Activated naive CD4-positive, alpha-beta T cell treated with anti-CD3 and anti-CD28 coated beads, Interleukin-2, amount 50 U/mL, for 72 hours (primary cell): Measurements from ENCODE around the gene KLHDC7A. TPM values are rescaled to one million over a fixed set of nuclear protein-coding genes. Genes with fewer than 3 reads are reported as not detected.

Source experiments
- ATAC-seq, 2 donors: fragments of 150-1000 bp; cut with Tn5 transposase; 2 replicates each; pipeline ENCODE4 v1.10.0; 2021; ENCODE audit warnings: mild to moderate bottlenecking in 2 of 2, moderate library complexity in 2 of 2
- DNase-seq, 2 donors: peaks; one replicate each; pipeline ENCODE4 v3.0.0; 2021 to 2022; ENCODE audit warnings: low spot score in 2 of 2
- H3K27ac Mint-ChIP-seq, 2 donors: one replicate each; pipeline ENCODE4 v1.8.0; 2022; ENCODE audit warnings: mild to moderate bottlenecking in 2 of 2, mixed read lengths in 2 of 2
- H3K36me3 Mint-ChIP-seq, 2 donors: one replicate each; pipeline ENCODE4 v1.8.0; 2022; ENCODE audit warnings: mixed read lengths in 2 of 2
- H3K9me3 Mint-ChIP-seq, 2 donors: one replicate each; pipeline ENCODE4 v1.8.0; 2022; ENCODE audit warnings: mixed read lengths in 2 of 2
- total RNA-seq, 2 donors: library from RNA; stranded (reverse); gene quantifications; one replicate each; pipeline ENCODE4 v1.2.3, GENCODE V29; 2022

The KLHDC7A gene
- total RNA-seq, 2 donors from 2014 or later: not detected

DNA sequence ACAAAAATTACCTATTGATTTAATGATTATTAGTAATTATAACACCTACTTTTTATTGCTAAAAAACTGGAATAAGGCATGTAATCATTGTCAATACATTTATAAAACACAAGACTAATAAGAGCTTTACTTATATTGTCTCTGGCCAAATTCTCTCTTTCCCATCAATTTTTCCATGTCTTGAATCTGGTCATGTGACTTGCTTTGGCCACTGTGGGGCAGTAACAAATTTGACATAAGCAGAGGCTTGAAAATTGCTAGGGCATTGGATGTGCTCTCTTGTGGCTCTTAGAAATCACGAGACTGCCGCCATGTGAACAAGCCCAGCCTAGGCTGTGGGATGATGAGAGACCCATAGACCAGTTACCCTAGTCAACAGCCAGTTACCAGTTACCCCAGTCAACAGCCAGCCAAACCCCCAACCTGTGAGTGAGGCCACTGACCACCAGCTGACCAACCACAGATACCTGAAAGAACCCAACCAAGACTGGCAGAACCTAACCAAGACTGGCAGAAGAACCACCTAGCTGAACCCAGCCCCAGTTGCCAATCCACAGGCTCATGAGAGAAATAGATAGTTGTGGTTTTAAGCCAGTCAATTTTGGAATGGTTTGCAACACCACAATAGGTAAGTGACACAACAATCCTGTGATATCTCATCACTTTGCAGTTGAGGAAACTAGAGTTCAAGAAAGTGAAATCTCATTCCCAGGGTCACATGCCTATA is 8.8 kb downstream of the KLHDC7A start:
- ATAC-seq: peak in 1 of 2 donors; percentile 43

DNA sequence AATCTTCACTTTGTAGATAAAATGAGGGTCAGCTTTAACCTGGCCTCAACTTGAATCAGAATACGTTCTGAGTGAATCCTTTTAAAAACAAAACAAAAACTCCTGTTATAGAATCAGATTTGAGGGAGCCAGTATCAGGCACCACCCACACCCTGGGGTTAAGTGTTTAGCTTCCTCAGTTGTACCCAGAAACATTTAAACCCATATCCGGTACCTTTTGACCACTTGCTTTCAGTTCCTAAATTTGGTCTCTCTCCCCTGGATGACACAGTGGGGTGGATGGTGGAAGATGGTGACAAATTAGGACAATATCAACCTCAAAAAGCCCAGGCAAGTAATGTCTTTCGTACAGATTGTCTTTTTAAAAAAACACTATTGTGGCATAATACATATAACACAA is 10.4 kb downstream of the KLHDC7A start:
- Mint-ChIP-seq H3K9me3 (peaks cover 0 to 4% of the 10 kb centered on the region in 2 donors), H3K36me3 (no peaks in the 10 kb centered on the region), H3K27ac (no peak overlapping the region)
- ATAC-seq (no peak), DNase-seq (no peak)

More for the DNA sequence above, 8.8 kb downstream of the KLHDC7A start:
- no peak overlapping the region for H3K27ac Mint-ChIP-seq
- DNase-seq: no peak
- peaks cover 0 to 4% of the 10 kb centered on the region in 2 donors for H3K9me3 Mint-ChIP-seq
- H3K36me3 Mint-ChIP-seq: no peaks in the 10 kb centered on the region

DNA sequence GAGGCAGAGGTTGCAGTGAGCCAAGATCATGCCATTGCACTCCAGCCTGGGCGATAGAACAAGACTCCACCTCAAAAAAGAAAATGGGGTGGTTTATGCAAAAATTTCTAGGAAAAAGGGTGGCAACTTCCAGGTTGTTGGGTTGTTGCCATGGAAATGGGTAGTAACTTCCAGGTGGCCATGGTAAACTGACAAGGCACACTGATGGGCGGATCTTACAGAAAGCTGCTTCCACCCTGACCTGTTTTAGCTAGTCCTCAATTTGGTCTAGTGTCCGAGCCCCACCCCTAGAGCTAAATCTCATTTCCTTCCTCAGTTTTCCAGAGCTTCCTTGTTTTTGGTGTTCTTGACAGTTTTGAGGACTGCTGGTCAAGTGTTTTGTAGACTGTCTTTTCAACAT is 13.6 kb downstream of the KLHDC7A start:
- DNase-seq (no peak), ATAC-seq (no peak)
- Mint-ChIP-seq H3K27ac (no peak overlapping the region), H3K36me3 (no peaks in the 10 kb centered on the region), H3K9me3 (peaks cover 0 to 4% of the 10 kb centered on the region in 2 donors)

DNA sequence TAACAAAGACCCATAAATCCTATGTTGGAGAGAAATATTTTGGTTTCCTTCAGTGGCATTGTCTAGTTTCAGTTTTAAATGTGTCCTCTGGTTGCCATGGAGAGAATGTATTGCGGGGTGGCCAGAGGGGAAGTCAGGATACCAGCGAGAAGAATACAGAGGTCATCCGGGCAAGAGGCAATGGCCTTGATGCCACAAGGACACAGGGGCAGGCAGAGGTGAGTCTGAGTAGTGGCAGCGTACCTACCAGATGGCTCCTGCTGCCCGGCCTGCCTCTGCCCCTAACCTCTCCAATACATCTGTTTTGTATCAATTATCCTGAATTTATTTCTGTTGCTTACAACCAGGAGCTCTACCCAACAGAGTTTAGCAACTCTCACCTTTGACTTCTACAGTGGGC is 14.9 kb downstream of the KLHDC7A start:
- no peak for ATAC-seq
- no peak overlapping the region for H3K27ac Mint-ChIP-seq

DNA sequence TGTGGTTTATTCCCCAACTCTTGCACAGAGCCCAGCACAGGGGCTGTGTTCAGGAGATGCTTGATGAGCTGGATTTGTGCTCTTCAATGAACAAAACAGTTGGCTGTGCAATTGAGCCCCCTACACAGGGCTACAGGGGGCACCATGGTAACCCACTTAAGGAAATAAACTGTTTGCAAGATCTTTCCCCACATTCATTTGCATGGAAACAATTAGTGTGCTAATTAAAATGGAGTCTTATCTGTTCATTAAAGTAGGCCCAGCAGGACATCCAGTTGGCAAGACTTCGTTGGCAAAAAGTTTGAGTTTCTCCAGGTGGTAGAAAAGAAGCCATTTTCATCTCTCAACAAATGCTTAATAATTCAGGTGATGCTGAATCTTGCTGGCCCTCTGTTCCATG is 15.3 kb downstream of the KLHDC7A start:
- ATAC-seq (no peak), DNase-seq (no peak)
- Mint-ChIP-seq H3K36me3 (no peaks in the 10 kb centered on the region), H3K9me3 (no peaks in the 10 kb centered on the region), H3K27ac (no peak overlapping the region)

More for the DNA sequence above, 14.9 kb downstream of the KLHDC7A start:
- Mint-ChIP-seq H3K9me3 (no peaks in the 10 kb centered on the region), H3K36me3 (no peaks in the 10 kb centered on the region)
- DNase-seq: no peak

DNA sequence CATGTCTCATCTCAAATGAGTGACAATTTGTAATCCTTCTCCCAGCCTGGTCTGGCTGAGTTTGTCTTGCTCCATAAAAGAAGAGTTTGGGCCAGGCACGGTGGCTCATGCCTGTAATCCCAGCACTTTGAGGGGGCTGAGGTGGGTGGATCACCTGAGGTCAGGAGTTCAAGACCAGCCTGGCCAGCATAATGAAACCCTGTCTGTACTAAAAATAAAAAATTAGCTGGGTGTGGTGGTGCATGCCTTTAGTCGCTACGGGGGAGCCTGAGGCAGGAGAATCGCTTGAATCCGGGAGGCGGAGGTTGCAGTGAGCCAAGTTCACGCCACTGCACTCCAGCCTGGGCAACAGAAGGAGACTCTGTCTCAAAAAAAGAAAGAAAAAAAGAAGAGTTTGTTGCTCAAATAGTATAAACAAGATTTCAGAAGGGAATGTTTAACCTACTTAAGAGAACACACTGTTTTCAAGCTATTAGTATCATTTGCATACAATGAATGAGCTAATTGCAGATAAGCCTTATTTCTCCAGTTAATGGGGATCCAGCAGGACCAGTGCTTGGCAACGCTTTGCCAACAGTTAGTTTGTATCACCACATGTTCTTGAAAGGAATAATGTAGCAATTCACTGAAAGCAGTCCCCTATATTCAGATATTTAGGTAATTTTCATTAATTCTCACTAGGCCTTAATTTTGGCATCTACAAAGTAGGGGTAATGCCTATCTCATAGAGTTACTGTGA is 15.9 kb downstream of the KLHDC7A start:
- DNase-seq (no peak), ATAC-seq (no peak)
- Mint-ChIP-seq H3K9me3 (no peaks in the 10 kb centered on the region), H3K27ac (no peak overlapping the region), H3K36me3 (no peaks in the 10 kb centered on the region)

DNA sequence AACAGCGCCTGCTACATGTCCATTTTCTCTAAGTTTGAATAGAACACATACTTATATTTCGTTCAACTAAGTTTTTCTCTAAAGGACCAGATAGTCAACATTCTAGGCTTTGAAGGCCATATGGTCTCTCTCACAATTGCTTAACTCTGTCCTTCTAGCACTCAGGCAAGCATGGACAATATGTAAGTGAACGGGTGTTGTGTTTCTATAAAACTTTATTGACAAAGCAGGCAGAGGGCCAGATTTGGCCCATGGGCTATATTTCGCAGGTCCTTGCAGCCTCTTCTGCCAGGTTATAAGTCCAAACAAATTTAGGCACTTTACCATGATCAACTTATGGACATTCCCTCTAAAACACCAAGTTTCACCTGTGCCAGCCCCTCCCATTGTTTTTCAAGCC is 21.1 kb downstream of the KLHDC7A start:
- H3K36me3 Mint-ChIP-seq: peaks cover 0 to 4% of the 10 kb centered on the region in 2 donors
- H3K9me3 Mint-ChIP-seq: peaks cover 4 to 8% of the 10 kb centered on the region in 2 donors
- ATAC-seq (no peak), DNase-seq (no peak)
- no peak overlapping the region for H3K27ac Mint-ChIP-seq

DNA sequence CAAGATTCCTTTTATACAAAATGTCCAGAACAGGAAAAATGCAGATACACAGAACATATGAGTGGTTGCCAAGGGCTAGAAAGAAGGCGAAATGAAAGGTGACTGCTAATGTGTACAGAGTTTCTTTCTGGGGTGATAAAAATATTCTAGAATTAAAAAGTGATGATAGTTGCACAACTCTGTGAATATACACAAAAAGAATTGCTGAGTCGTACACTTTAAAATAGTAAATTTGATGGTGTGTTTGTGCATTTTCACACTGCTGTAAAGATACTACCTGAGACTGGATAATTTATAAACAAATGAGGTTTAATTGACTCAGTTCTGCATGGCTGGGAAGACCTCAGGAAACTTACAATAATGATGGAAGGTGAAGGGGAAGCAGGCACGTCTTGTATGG is 23.9 kb downstream of the KLHDC7A start:
- Mint-ChIP-seq H3K9me3 (peaks cover 8 to 11% of the 10 kb centered on the region in 2 donors), H3K36me3 (peaks cover 0 to 4% of the 10 kb centered on the region in 2 donors), H3K27ac (peak overlapping the region in 1 of 2 donors; percentile 9)
- ATAC-seq (no peak), DNase-seq (no peak)

DNA sequence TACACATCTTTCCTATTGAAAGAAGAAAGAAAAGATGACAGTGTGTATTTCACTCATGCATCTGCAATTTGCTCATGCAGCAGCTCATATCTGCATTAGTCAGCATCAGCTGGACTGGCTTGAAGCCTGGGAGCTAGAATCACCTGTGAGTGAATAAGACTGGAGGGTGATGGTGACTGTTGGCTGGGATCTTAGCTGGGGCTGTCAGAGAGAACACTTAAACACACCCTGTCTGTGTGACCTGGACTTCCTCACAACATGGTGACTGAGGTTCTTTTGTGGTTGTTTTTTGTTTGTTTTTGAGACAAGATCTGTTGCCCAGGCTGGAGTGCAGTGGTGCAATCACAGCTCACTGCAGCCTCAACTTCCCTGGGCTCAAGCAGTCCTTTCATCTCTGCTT is 24.9 kb downstream of the KLHDC7A start:
- H3K9me3 Mint-ChIP-seq: peaks cover 8 to 11% of the 10 kb centered on the region in 2 donors
- no peak for DNase-seq
- no peak overlapping the region for H3K27ac Mint-ChIP-seq
- H3K36me3 Mint-ChIP-seq: peaks cover 0 to 4% of the 10 kb centered on the region in 2 donors
- no peak for ATAC-seq

DNA sequence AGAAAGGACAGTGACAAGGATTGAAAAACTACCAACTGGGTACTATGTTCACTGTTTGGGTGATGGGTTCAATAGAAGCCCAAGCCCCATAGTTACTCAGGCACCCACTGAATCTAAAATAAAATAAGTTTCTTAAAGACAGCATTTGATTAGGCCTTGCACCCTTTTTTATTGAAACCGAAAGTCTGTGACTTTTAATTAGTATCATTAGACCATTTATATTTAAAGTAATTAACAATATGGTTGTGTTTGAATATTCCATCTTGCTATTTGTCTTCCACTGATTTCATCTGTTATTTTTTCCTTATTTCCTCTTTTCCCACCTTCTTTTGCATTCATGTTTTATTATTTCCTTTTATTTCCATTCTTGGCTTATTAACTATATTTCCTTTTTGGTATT is 27.4 kb downstream of the KLHDC7A start:
- H3K27ac Mint-ChIP-seq: no peak overlapping the region
- DNase-seq (no peak), ATAC-seq (no peak)
- H3K9me3 Mint-ChIP-seq: peaks cover 11 to 14% of the 10 kb centered on the region in 2 donors
- H3K36me3 Mint-ChIP-seq: peaks cover 0 to 4% of the 10 kb centered on the region in 2 donors

DNA sequence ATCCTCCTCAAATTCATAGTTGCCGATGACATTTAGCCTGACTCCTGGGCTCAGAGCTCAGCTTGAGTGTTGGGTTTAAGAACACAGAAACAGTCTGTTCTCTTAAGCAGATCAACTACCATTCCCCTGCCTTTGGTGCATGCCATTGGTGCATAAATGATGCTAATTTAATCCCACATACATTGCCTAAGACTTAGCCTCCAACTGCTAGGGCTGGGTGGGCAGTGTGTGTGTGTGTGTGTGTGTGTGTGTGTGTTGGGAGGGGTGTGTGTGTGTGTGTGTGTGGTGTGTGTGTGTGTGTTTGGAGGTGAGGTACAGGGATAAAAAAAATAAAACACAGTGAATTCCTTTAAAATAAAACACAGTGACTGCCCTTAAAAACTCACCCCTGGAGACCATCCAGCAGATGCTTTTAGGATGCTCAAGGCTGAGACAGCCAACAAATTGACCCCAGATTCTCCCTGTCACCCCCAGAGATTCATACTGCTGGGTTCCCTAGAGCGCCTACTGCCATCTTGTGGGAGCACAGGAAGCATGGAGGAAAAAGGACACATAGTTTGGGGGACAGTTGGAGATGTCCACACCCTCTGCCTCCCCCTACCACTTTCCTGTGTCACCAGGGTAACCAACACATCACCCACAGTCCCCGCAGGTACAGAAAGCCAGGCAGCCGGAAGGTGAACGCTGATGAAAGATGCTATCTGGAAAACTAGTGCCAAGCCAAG is 30.6 kb downstream of the KLHDC7A start:
- no peak for DNase-seq
- Mint-ChIP-seq H3K36me3 (peaks cover 8 to 12% of the 10 kb centered on the region in 2 donors), H3K27ac (no peak overlapping the region), H3K9me3 (peaks cover 12 to 15% of the 10 kb centered on the region in 2 donors)
- no peak for ATAC-seq

DNA sequence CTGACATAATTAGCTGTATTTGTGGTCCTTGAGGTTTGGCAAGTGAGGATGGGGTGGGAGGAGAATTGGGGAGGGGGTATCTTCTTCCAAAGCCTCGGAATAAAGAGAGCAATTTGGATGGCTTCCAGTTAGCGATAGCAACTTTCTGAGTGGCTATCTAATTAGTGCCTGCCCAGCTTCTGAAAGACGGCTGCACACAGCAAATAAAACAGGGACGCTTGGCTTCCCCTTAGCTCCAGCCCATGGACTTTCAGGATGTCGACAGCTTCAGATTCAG is 31.1 kb downstream of the KLHDC7A start:
- DNase-seq (no peak), ATAC-seq (no peak)
- peaks cover 8 to 12% of the 10 kb centered on the region in 2 donors for H3K36me3 Mint-ChIP-seq
- peaks cover 12 to 15% of the 10 kb centered on the region in 2 donors for H3K9me3 Mint-ChIP-seq
- no peak overlapping the region for H3K27ac Mint-ChIP-seq

DNA sequence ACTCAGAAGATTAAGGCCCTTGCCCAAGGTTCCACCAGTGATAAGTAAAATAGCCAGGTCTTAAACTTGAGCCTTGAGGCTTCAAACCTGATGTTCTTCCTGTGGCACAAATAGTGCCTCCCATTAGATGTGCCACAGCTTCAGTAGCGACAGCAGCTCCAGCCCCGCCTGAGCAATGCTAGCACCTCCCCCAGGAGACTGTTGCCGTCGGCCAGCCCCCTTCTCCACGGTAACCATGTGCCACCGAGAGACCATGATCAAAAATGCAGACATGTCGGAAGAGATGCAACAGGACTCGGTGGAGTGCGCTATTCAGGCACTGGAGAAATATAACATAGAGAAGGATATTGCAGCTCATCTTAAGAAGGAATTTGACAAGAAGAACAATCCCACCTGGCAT is 32.2 kb downstream of the KLHDC7A start:
- ATAC-seq: no peak
- Mint-ChIP-seq H3K9me3 (peaks cover 8 to 15% of the 10 kb centered on the region in 2 donors), H3K36me3 (peaks cover 8 to 12% of the 10 kb centered on the region in 2 donors), H3K27ac (no peak overlapping the region)
- no peak for DNase-seq

DNA sequence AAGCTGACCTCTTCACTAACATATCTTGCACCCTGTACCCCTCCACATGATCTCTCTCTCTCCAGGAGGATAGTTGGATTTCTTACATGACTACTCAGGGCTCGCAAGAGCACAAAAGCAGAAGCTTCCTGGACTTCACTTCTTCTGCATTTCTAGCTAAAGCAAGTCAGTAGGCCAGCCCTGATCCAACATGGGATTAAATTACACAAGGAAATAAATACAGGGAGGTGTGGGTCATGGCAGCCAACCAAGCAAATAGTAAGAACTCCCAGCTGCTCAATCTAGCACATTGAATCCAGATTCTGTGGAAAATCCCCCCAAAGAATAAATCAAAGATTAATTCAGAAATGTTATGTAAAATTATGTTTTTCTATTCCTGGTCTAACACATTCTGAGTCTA is 33.3 kb downstream of the KLHDC7A start:
- peaks cover 8 to 21% of the 10 kb centered on the region in 2 donors for H3K9me3 Mint-ChIP-seq
- ATAC-seq: no peak
- peaks cover 8 to 12% of the 10 kb centered on the region in 2 donors for H3K36me3 Mint-ChIP-seq
- H3K27ac Mint-ChIP-seq: no peak overlapping the region
- DNase-seq: no peak

DNA sequence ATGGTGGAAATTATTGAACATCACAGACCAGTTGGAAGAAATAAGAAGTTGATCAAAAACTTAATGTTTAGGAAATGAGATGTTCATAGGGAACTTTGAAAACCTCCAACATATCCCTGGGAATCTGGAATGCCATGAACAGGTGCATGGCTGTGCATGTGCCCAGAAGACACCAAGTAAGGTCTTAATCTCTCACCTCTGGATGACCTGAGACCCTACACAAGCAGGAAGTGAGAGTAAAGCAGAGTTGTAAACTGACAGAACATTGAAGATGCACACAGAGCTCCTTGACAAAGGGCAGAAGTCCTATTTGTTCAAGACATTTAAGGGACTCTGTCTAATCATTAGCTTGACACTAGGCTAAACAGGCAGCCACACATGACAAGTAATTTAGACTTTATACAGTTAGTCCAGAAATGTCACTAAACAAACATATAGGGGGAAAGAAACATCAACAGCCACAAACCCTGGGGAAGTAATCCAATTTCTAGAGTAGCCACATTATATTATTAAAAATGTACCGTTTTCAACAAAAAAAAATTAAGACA is 34.5 kb downstream of the KLHDC7A start:
- Mint-ChIP-seq H3K27ac (no peak overlapping the region), H3K9me3 (peaks cover 7 to 21% of the 10 kb centered on the region in 2 donors), H3K36me3 (peaks cover 8 to 12% of the 10 kb centered on the region in 2 donors)
- no peak for DNase-seq
- ATAC-seq: no peak

DNA sequence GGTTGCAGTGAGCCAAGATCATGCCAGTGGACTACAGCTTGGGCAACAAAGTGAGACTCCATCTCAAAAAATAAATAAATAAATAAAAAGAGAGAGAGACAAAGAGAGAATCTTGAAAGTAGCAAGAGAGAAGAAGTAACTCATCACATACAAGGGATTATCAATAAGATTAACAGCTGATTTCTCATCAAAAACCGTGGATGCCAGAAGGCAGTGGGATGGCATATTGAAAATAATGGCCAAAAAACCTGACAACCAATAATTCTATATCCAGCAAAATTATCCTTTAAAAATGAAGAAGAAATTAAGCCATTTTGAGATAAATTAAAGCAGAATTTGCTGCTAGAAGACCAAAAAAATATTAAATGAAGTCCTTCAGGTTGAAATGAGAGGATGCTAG is 35.7 kb downstream of the KLHDC7A start:
- ATAC-seq: no peak
- Mint-ChIP-seq H3K9me3 (peaks cover 7 to 21% of the 10 kb centered on the region in 2 donors), H3K36me3 (peaks cover 8 to 12% of the 10 kb centered on the region in 2 donors), H3K27ac (no peak overlapping the region)
- no peak for DNase-seq
